Upper lobe of left lung (tissue), 4 donors: ENCODE measurements around the gene LRRC51.

Experiments
- POLR2AphosphoS5 ChIP-seq, 2 donors: sonication (generic); formaldehyde crosslinking; IDR thresholded peaks; one replicate each; pipeline ENCODE4 v1.5.1; 2017; ENCODE audit warnings: antibody characterized with exemption in 2 of 2
- TF ChIP-seq, protein P1 (sequence below), 6 experiments: fragments of 450-650 bp in 4 of 6; fragments of 200-600 bp in 2 of 6; sonication (generic) in 2 of 6; IDR thresholded peaks; one replicate each; pipeline ENCODE4 v1.5.1; 2016 to 2019; ENCODE audit warnings: antibody characterized with exemption in 6 of 6

DNA sequence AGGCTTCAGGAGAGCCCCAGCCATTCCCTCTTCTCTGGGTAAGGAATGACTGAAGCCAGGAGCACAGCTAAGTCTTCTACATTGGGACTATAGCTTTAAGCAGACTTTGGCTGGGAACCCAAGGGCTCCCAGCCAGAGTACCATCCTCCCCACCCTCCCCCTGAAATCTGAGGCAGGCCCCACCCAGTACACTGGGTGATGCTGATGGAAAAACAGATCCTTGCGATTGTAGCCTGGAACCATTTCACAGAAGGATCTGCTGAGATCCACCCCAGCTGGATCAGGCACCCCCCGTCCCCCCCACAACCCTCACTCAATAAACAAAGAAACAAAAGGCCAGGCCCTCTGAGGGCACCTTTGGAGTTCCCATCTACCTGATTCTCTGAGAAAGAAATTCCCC, 42.2 kb upstream of the LRRC51 start:
- TF ChIP-seq, protein P1, sequence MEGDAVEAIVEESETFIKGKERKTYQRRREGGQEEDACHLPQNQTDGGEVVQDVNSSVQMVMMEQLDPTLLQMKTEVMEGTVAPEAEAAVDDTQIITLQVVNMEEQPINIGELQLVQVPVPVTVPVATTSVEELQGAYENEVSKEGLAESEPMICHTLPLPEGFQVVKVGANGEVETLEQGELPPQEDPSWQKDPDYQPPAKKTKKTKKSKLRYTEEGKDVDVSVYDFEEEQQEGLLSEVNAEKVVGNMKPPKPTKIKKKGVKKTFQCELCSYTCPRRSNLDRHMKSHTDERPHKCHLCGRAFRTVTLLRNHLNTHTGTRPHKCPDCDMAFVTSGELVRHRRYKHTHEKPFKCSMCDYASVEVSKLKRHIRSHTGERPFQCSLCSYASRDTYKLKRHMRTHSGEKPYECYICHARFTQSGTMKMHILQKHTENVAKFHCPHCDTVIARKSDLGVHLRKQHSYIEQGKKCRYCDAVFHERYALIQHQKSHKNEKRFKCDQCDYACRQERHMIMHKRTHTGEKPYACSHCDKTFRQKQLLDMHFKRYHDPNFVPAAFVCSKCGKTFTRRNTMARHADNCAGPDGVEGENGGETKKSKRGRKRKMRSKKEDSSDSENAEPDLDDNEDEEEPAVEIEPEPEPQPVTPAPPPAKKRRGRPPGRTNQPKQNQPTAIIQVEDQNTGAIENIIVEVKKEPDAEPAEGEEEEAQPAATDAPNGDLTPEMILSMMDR (IDR thresholded peaks at IDR 0.05) = no peak
- TF ChIP-seq POLR2AphosphoS5 (IDR thresholded peaks at IDR 0.05) = peak; percentile 9 to 59
